Neural cell (in vitro differentiated cells): Measurements from ENCODE around the gene DUSP7.

Experiments
- CTCF ChIP-seq: fragments of 450-650 bp; IDR thresholded peaks from 2 replicates; pipeline ENCODE4 v1.5.1; 2014; ENCODE audit warnings: antibody characterized with exemption, mild to moderate bottlenecking, moderate library complexity; ENCODE audit not compliant: poor library complexity, severe bottlenecking
- EZH2 ChIP-seq: fragments of 200-600, 300-800 bp; shearing (Covaris generic), sonication (generic); IDR thresholded peaks from 2 replicates; pipeline ENCODE4 v1.6.1; 2014; ENCODE audit warnings: antibody characterized with exemption, low read length, borderline replicate concordance, mild to moderate bottlenecking; ENCODE audit not compliant: insufficient read depth, poor library complexity, severe bottlenecking
- POLR2AphosphoS5 ChIP-seq: IDR thresholded peaks from 2 replicates; pipeline ENCODE4 v1.6.1; 2012
- RAD21 ChIP-seq: fragments of 450-650 bp; conservative IDR thresholded peaks from 2 replicates; pipeline ENCODE4 v1.6.1; 2014; ENCODE audit warnings: antibody characterized with exemption, mild to moderate bottlenecking, moderate library complexity
- REST ChIP-seq: IDR thresholded peaks from 2 replicates; pipeline ENCODE4 v1.6.1; 2012; ENCODE audit warnings: borderline replicate concordance
- TAF1 ChIP-seq: IDR thresholded peaks from 2 replicates; pipeline ENCODE4 v1.6.1; 2012; ENCODE audit warnings: low read depth

DNA sequence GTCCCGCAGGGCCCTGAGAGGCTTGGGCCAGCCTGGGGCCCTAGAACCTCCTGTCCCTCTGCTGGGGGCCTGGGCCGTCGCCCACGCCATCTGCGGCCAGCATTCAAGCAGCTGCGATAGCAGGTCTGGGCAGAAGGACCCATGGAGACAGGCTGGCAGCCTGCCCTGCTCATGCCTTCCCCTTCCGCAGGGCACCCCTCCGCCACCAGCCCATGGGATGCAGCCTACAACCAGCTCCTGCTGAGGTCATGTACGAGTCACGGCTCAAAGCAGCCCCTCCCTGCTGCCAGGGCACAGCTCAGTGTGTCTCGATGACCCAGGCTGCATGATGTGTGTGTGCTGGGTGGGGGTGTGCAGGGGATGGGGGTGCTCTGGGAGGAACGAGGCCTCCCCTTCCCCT is 27.8 kb downstream of the DUSP7 start:
- no peak for TF ChIP-seq CTCF
- TF ChIP-seq EZH2, result no peak
- TF ChIP-seq POLR2AphosphoS5, result no peak
- TF ChIP-seq REST, result no peak
- TF ChIP-seq TAF1, result no peak
- TF ChIP-seq RAD21, result no peak
